HepG2 (cell line): ENCODE measurements around the gene PCIF1. TPM values are rescaled to one million over a fixed set of nuclear protein-coding genes. Genes with fewer than 3 reads are reported as not detected.

ENCODE experiments used
- ATF6 ChIP-seq: sonication (generic); formaldehyde crosslinking; conservative IDR thresholded peaks from 2 replicates; pipeline ENCODE4 v1.4.0; 2020; ENCODE audit warnings: missing genetic modification reagents
- CBX1 ChIP-seq: IDR thresholded peaks from one replicate; pipeline ENCODE4 v1.6.1; 2016; ENCODE audit warnings: antibody characterized with exemption, low read depth
- EEA1 ChIP-seq: sonication (generic); formaldehyde crosslinking; IDR thresholded peaks from 2 replicates; pipeline ENCODE4 v1.5.1; 2020; ENCODE audit warnings: mild to moderate bottlenecking, missing genetic modification reagents, borderline replicate concordance
- ELF3 ChIP-seq: IDR thresholded peaks from 2 replicates; pipeline ENCODE4 v1.6.1; 2016; ENCODE audit warnings: missing genetic modification reagents, missing compliant biosample characterization
- GLI4 ChIP-seq: sonication (generic); formaldehyde crosslinking; IDR thresholded peaks from 2 replicates; pipeline ENCODE4 v1.5.1; 2020; ENCODE audit warnings: missing genetic modification reagents, mild to moderate bottlenecking, moderate library complexity, borderline replicate concordance
- MXI1 ChIP-seq: IDR thresholded peaks from 3 replicates; pipeline ENCODE4 v1.6.1; 2012; ENCODE audit warnings: low read depth, low read length, inconsistent platforms, borderline replicate concordance
- PCBP1 ChIP-seq: fragments of 200-400 bp; formaldehyde crosslinking; IDR thresholded peaks from 2 replicates; pipeline ENCODE4 v1.6.1; 2017; ENCODE audit warnings: mild to moderate bottlenecking, low read depth, low read length, borderline replicate concordance
- SUZ12 ChIP-seq: fragments of 150-350 bp; IDR thresholded peaks from 2 replicates; pipeline ENCODE4 v1.6.1; 2014; ENCODE audit warnings: low read depth, low read length
- TAF15 ChIP-seq: fragments of 200-400 bp; formaldehyde crosslinking; IDR thresholded peaks from one replicate; pipeline ENCODE4 v1.6.1; 2018; ENCODE audit warnings: mild to moderate bottlenecking, low read depth, low read length; ENCODE audit not compliant: poor library complexity, severe bottlenecking
- TERF1 ChIP-seq: sonication (generic); formaldehyde crosslinking; IDR thresholded peaks from 2 replicates; pipeline ENCODE4 v1.8.0; 2022; ENCODE audit warnings: mild to moderate bottlenecking, missing genetic modification reagents, moderate library complexity
- ZNF136 ChIP-seq: sonication (generic); formaldehyde crosslinking; IDR thresholded peaks from 2 replicates; pipeline ENCODE4 v1.8.1; 2022; ENCODE audit warnings: low read depth, mild to moderate bottlenecking, moderate library complexity, missing genetic modification reagents
- ZNF281 ChIP-seq: sonication (generic); formaldehyde crosslinking; IDR thresholded peaks from 2 replicates; pipeline ENCODE4 v1.4.0; 2020; ENCODE audit warnings: missing genetic modification reagents, borderline replicate concordance
- ZNF691 ChIP-seq: sonication (generic); formaldehyde crosslinking; IDR thresholded peaks from 2 replicates; pipeline ENCODE4 v1.4.0; 2020; ENCODE audit warnings: missing genetic modification reagents, low read depth, mild to moderate bottlenecking, borderline replicate concordance
- ZNF883 ChIP-seq: sonication (generic); formaldehyde crosslinking; IDR thresholded peaks from 2 replicates; pipeline ENCODE4 v1.5.1; 2020; ENCODE audit warnings: mild to moderate bottlenecking, missing genetic modification reagents; ENCODE audit errors: not compliant biosample characterization
- ZSCAN31 ChIP-seq: sonication (generic); formaldehyde crosslinking; IDR thresholded peaks from 2 replicates; pipeline ENCODE4 v1.5.0; 2020; ENCODE audit warnings: low read depth, mild to moderate bottlenecking, missing genetic modification reagents
- polyA plus RNA-seq, 8 experiments: library from polyadenylated mRNA; depleted of rRNA in 3 of 8; stranded (reverse) in 7 of 8; unstranded in 1 of 8; fragments of >200 nt; fragmentation: Illumina TruSeq in 4 of 8; extraction: Trizol in 4 of 8; gene quantifications; 2 replicates each; pipeline versions ENCODE4 v1.2.1 to v1.2.3, GENCODE V29; 2011 to 2016; ENCODE audit warnings: low read depth in 4 of 8, missing spikeins in 1 of 8, mixed read lengths in 1 of 8; ENCODE audit not compliant: insufficient read depth in 1 of 8
- total RNA-seq, 5 experiments: library from RNA; depleted of rRNA; stranded (reverse); fragments of >200 nt; fragmentation: Illumina TruSeq; extraction: Trizol; gene quantifications; 2 replicates each; pipeline ENCODE4 v1.2.3, GENCODE V29; 2016; ENCODE audit warnings: low read depth in 1 of 5
- TF ChIP-seq, protein P1 (sequence below): sonication (generic); formaldehyde crosslinking; conservative IDR thresholded peaks from 2 replicates; pipeline ENCODE4 v1.8.0; 2022; ENCODE audit warnings: mild to moderate bottlenecking, moderate library complexity, missing genetic modification reagents
- TF ChIP-seq, protein P2 (sequence below): sonication (generic); formaldehyde crosslinking; IDR thresholded peaks from 2 replicates; pipeline ENCODE4 v1.4.0; 2020; ENCODE audit warnings: missing genetic modification reagents, borderline replicate concordance

Gene PCIF1
- total and polyA plus RNA-seq, 2 of the 13 experiments (the other 11 are each of a cell fraction or from before 2014, with no cell fraction given): 20.9 to 24.4 TPM

DNA sequence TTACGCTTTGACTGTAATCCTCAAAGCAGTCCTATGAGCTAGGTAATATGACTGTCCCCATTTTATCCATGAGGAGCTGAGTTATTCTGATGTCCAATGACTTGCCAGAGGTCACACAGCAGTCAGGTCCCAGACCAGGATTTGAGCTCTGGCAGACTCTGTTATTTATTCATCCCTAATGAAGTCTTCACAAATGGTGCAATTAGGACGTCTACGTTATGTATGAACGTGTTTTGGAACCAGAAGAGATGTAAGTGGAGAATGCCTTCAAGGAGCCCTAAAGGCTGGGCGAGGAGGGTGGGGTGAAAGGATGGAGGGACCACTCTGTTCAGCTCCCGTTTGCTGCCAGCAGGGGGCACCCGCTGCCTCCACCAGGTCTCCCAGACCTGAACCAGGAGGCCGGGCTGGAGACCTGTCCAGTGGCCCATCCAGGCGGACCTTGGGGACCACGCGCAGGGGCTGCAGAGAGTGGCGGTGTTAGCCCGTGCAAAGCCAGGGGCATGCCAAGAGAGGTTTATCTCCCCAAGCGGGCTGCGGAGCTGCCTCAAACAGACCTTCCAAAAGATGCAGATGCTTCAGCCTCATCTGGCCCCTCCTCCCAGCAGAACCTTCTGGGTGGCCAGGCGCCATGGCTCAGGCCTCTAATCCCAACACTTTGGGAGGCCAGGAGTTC lies 52.8 kb downstream of the PCIF1 start (continued):
- TF ChIP-seq, protein P1, sequence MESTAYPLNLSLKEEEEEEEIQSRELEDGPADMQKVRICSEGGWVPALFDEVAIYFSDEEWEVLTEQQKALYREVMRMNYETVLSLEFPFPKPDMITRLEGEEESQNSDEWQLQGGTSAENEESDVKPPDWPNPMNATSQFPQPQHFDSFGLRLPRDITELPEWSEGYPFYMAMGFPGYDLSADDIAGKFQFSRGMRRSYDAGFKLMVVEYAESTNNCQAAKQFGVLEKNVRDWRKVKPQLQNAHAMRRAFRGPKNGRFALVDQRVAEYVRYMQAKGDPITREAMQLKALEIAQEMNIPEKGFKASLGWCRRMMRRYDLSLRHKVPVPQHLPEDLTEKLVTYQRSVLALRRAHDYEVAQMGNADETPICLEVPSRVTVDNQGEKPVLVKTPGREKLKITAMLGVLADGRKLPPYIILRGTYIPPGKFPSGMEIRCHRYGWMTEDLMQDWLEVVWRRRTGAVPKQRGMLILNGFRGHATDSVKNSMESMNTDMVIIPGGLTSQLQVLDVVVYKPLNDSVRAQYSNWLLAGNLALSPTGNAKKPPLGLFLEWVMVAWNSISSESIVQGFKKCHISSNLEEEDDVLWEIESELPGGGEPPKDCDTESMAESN: peak; percentile 11; the same call in 1 of the 2 replicates
- TF ChIP-seq GLI4 (CRISPR knock-in tag) (peak; percentile 81; the same call in 1 of the 2 replicates), TAF15 (peak; percentile 42), ZNF883 (CRISPR knock-in tag) (peak; percentile 85), ZNF136 (CRISPR knock-in tag) (peak; percentile 78; the same call in 1 of the 2 replicates), ZNF281 (CRISPR knock-in tag) (no peak), ZNF691 (CRISPR knock-in tag) (peak; percentile 41; the same call in 1 of the 2 replicates), TERF1 (no peak), ATF6 (CRISPR knock-in tag) (no peak), EEA1 (CRISPR knock-in tag) (0 out of 2 replicates have a peak, but pooled peaks have one; percentile 40), MXI1 (no peak), ELF3 (CRISPR knock-in tag) (no peak), CBX1 (peak; percentile 71), ZSCAN31 (CRISPR knock-in tag) (0 out of 2 replicates have a peak, but pooled peaks have one; percentile 35), PCBP1 (0 out of 2 replicates have a peak, but pooled peaks have one; percentile 46), SUZ12 (no peak; the same call in 1 of the 2 replicates)
- TF ChIP-seq, protein P2, sequence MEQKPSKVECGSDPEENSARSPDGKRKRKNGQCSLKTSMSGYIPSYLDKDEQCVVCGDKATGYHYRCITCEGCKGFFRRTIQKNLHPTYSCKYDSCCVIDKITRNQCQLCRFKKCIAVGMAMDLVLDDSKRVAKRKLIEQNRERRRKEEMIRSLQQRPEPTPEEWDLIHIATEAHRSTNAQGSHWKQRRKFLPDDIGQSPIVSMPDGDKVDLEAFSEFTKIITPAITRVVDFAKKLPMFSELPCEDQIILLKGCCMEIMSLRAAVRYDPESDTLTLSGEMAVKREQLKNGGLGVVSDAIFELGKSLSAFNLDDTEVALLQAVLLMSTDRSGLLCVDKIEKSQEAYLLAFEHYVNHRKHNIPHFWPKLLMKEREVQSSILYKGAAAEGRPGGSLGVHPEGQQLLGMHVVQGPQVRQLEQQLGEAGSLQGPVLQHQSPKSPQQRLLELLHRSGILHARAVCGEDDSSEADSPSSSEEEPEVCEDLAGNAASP (CRISPR knock-in tag): peak; percentile 26; the same call in 1 of the 2 replicates
